NK-92 treated with Interleukin-12 subunit alpha and Interleukin-12 subunit beta, amount 100 ng/mL, for 24 hours (cell line): Measurements from ENCODE around the gene RALGAPA1.

Experiments used
- DNase-seq: peaks from one replicate; lab custom pipeline; 2025; lab: John Stamatoyannopoulos, UW

The RALGAPA1 gene

DNA sequence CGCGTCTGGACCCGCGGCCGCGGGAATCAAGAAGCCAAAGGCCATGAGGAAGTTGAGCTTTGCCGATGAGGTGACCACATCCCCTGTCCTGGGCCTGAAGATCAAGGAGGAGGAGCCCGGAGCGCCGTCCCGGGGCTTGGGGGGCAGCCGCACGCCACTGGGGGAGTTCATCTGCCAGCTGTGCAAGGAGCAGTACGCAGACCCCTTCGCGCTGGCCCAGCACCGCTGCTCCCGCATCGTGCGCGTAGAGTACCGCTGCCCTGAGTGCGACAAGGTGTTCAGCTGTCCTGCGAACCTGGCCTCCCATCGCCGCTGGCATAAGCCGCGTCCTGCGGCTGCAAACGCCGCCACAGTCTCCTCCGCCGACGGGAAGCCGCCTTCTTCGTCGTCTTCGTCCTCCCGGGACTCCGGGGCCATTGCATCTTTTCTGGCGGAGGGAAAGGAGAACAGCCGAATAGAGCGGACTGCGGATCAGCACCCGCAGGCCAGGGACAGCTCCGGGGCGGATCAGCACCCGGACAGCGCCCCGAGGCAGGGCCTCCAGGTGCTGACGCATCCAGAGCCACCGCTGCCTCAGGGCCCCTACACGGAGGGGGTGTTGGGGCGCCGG, 274.1 kb downstream of the RALGAPA1 start:
- DNase-seq, result no peak

DNA sequence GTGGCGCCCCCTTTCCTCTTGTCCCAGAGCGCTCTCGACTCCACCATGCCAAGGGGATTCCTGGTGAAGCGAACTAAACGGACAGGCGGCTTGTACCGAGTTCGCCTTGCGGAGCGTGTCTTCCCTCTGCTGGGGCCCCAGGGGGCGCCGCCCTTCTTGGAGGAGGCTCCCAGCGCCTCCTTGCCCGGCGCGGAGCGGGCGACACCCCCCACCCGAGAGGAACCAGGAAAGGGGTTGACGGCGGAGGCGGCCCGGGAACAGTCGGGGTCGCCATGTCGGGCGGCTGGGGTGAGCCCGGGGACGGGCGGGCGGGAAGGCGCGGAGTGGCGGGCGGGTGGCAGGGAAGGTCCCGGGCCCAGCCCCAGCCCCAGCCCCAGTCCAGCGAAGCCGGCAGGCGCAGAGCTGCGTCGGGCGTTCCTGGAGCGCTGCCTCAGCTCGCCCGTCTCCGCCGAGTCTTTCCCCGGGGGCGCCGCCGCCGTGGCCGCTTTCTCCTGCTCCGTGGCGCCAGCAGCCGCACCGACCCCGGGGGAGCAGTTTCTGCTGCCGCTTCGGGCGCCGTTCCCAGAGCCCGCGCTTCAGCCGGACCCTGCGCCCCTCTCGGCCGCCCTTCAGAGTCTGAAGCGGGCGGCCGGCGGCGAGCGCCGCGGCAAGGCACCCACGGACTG, 274.8 kb downstream of the RALGAPA1 start:
- no peak for DNase-seq

DNA sequence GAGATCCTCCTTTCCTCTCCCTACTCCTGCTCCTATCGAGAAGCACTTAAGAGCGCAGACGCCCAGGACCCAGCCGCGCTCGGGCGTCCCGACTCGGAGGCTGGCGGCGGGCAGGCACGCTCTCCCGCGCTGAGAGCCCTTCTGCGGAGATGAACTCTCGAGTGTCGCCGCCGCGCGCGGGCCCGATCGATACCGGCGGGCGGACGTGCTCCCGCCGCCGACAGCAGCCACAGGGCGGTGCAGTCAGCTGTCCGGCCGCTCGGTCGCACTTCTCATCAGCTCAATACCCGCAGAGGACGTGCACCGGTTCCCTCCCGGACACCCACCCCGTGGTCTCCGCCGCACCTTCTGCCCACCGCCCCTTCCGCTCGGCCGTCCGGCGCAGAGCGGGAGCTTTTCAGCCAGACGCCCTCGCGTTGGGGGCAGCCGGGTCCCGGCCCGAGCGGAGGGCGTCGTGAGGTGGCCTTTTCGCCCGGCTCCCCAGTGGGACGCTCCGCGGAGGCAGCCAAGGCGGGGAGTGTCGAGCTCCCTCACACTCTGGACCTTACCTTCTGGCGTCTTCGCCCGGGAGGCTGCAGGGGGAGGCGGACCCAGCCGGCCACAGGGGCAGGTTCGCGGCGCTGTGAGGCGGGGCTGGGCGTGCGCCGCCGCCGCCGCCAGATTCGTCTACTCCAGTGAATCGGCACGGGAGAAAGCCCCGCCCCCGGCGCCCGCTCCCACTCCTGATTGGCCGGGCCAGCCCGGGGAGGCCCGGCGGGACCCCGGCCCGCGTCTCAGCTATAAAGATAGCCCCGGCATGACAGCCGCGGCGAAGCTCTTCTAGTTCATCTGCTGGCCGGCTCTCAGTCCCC, 275.5 kb downstream of the RALGAPA1 start, which contains the start of gene INSM2:
Gene INSM2 (plus strand): TSS at position 808 of the 851 bp plus-strand sequence. CDS start 89 bp downstream, outside the sequence.
- no peak for DNase-seq

DNA sequence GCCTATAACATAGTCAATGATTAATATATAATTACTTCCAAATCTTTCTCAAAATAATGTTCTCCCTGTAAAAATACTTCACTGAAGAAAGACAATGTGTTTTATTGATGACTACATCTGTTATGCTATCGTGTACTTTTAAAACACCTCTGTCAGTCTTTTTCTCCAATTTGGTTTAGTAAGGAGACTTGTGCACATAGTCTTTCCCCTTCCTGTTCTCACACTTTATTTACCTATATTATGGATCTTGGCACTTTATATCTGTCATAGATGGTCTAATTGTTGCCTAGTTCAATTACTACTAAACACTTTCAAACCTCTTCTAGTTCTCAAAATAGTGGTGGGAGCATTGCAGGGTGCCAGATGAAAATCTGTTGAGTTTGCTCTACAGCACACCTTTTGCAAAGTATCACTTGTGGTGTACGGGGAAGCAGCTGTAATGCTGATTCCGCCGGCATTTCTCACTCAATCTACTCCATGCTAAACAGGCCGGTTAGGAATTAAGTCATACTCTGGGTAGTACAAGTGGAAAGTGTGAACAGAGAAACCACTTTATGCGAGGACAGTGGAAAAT, 276.2 kb downstream of the RALGAPA1 start:
- no peak for DNase-seq

DNA sequence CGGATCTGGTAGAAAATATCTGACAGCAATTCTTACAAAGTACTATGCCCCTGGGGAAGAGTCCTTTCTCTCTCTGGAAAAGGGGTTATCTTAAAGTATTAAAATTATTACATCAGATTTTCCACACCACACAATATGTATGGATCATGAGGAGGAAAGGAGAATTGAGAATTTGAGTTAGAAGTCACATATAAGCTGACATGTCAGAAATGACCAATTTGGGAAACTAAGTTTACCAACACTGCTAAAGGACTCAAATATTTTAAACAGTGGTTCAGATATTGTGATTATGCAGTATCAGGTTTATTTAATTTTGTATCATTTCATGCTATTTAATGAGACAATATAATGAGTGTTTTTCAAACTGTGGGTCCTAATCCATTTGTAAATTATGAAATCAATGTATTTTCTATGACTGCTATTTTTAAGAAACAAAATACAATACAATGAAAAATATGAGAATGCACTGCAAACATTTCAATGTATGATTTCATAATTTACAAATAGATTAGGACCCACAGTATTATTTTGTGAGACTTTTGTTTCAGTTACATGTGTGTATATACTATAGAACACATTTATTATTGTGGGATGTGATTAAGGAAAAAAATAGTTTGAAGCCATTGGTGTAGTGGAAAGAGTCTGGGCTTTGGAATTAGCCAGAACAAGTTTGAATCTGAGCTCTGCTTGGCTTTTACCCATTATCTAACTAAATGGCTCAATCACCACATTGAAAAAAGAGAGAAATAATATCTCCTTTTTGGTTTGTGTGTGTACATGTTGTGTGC, 276.9 kb downstream of the RALGAPA1 start:
- no peak for DNase-seq

DNA sequence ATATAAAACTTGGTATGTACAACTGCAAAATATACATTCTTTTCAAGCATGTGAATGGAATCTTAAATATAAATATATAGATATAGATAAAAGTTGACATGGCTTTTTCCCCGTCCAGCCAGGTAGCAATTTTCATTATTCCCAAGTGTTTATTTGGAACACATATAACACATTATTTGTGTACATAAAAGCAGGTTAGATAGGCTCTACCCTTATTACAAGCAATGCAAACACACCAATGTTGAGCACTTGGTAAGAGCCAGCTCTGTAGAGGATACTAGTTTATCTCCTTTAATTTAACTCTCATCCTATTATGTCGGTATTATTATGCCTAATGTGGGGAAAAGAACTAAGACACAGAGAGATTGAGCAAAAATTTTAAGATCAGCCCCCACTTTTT, 282.1 kb downstream of the RALGAPA1 start:
- no peak for DNase-seq

DNA sequence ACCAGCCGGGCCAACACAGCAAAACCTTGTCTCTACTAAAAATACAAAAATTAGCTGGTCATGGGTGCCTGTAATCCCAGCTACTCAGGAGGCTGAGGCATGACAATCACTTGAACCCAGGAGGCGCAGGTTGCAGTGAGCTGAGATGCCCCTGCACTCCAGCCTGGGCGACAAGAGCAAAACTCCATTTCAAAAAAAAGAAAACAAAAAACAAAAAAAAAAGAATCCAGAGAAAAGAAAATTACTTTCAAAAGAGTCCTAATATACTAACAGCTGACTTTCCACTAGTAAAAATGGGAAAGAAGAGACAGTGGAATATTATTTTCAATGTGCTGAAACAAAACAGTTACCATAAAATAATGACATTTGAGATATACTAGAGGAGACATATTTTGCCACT, 283.4 kb downstream of the RALGAPA1 start:
- DNase-seq, result no peak

DNA sequence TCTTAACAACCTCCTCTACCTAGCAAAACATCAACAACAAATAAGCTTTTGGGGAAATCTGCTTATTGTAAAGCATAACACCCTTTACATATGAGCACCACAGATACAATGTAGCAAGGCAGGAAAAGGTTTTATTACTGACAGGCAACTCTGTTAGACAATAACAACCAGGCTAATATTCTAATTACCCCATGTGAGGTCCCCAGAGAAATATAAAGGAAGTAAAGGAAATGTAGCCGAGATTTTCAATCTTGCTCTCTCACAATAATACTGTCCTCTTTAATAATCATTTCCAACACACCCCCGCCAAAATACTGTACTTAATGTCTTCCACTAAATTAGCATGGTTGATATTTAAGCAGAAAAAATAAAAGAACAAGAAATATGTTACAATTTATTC, 289.1 kb downstream of the RALGAPA1 start:
- DNase-seq, result no peak

DNA sequence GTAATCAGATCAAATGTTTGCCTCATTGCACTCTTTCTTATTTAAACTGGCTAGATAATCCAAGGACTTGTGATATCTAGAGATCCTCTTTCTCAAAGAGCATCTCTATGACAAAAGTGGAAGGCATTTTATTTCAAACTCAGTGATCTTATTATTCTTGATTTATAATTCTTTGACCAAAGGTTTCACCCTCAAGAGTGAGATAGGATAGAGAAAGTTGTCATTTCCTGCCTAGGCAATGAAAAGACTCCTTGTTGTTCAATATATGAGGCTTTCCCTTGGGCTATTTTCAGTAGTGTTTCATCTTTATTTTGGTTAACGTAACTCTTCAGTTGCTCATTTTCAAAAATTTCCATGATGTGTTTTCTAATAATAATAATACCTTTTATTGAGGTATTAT, 293.2 kb downstream of the RALGAPA1 start:
- no peak for DNase-seq

DNA sequence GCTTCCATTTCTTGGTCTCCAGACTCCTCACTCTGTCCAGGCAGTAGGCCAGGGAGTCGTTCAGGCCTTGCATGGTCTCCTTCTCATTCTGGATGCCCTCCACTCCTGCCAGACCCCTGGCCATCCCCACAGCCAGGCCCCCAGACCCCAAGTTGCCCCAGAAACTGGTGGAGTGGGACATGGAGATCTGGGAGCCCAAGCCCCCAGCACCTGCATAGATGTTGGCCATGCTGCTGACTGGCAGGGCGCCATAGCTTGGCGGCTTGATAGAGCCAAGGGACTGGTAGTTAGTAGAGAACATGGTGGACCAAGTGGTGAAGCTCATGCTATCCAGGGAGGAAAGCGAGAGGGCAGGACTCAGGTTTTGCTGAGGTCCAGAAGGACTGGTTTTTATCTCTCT, 296.3 kb downstream of the RALGAPA1 start:
- DNase-seq, result no peak

DNA sequence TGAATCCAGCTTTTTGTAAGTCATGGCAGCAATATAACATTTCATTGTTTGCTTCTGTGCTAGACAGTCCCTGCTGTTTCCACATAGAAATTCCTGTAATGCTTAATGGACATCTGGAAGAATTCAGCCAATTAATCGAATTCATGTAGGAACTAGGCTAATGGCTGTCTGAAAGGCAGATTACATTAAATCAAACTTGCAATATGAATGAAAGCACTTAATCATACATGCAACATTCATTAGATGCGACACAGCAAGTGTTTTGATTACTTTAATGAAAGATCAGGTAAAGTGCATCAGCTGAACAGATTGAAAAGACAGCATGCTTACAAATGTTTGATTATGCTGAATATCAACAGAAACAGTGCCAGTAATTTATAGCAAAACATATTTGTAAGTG, 299.2 kb downstream of the RALGAPA1 start:
- no peak for DNase-seq

DNA sequence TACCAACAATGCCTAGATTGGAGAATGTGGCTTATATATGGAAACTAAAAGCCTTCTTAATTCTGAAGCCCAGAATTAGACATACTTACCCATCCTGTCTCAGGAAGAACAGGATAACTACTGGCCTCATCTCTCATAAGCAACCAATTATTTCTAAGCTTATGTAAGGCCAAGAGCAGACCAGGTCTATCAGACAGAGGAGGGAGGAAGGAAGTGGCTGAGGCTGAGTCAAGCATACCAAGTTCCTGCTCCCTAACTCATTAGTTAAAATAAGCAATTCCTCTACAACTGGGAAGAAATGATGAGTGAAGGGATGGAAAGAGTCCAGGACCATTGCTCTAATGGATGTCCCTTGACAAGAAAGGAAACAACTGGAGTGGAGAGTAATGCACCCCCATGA, 302.2 kb downstream of the RALGAPA1 start:
- no peak for DNase-seq

DNA sequence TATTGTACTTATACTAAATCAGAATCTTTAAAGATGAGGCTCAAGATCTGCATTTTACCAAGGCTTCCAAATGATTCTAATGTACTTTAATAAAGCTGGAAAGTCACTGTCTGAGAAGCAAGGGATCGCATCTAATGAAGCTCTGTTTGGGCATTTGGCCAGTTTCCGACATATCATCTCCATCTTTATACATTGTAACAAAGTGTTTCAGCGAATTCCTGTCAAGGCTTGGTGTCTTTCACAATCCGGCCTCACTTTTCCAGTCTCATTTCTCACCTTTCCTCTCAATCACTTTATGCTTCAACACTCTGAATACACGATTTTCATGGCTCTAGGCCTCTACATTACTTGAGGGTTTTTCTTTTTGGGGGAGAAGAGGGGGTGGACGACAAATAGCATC, 302.6 kb downstream of the RALGAPA1 start:
- no peak for DNase-seq

DNA sequence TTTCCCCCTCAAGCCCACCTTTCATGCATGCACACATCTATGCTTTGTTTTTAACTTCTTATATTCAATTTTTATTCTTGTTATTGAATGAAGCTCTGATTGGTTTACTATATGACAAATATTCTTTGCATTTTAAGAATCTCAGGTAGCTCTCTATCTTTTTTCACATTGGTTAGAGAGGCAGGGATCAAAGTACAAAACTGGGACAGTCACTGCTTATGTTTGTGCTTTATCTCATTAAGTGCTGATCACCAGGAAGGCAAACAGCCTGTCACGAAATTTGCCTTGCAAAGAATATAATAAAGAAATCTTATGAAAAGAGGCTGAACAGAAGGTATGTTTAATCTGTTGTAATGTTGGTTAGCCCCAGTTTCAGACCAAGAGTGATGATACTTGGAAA, 304.8 kb downstream of the RALGAPA1 start:
- DNase-seq, result no peak

DNA sequence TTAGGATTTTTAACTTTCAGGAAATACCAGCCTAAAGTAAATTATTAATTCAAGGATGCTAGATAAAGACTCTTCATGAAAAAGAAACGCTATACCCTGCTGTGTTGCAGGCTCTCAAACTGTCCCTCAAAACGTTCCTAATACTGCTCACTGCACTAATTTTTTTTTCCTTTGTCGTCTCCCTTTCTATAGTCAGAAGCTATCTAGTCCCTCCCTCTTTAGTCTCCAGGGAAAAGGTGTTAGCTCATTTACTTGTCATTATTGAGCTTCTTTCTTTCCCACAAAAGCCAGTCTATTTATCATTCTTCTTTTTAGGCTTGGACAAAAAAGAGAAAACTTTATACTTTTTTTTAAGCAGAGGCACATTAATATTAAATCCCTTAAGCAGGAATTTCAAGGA, 305.4 kb downstream of the RALGAPA1 start:
- DNase-seq, result no peak

DNA sequence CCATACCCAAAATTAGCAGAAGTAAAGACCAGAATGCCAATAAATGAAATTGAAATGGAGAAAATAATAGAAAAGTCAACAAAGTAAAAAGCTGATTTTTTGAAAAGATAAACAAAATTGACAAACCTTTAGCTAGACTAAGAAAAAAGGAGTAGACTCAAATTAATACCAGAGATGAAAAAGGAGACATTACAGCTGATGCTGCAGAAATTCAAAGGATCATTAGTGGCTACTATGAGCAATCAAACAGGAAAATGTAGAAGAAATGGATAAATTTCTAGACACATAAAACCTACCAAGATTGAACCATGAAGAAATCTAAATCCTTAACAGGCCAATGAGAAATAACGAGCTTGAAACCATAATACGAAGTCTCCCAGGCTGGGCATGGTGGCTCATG, 309.9 kb downstream of the RALGAPA1 start:
- no peak for DNase-seq

DNA sequence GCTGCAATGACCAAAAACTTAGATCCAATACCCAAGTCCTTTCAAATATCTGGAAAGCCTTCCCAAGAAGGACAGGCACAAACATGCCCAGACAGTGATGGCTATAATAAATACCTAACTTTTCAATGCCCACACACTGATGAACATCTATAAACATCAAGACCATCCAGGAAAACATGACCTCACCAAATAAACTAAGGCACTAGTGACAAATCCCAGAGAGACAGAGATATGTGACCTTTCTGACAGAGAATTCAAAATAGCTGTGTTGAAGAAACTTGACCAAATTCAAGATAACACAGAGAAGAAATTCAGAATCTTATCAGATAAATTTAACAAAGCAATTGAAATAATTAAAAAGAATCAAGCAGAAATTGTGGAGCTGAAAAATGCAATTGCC, 313.8 kb downstream of the RALGAPA1 start:
- no peak for DNase-seq

DNA sequence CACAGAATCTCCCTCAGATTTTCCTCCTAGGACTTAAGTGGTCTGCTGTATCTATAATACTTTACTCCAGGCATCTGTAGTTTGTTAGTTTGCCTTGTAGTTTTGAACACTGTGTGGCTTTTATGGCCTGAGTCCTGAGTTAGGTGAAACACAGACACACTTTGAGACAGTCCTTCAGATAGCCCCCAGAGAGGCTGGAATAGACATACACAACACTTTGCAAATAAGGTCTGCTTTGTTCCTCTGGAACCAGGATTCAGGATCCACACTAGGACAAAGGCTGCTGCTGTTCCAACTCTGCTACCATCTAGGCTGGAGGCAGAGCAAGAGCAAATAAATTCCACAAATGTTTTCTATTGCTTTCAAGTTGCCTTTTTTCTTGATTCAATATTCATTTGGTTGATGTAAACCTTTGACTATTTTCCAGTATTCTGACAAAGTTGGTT, 316.5 kb downstream of the RALGAPA1 start:
- DNase-seq, result no peak
